CD4-positive, alpha-beta T cell treated with Interferon gamma for 1 hour (primary cell): ENCODE measurements around the gene COL17A1.

Experiments used
- DNase-seq: peaks from one replicate; pipeline ENCODE4 v3.0.0-alpha.2; 2020

The COL17A1 gene

DNA sequence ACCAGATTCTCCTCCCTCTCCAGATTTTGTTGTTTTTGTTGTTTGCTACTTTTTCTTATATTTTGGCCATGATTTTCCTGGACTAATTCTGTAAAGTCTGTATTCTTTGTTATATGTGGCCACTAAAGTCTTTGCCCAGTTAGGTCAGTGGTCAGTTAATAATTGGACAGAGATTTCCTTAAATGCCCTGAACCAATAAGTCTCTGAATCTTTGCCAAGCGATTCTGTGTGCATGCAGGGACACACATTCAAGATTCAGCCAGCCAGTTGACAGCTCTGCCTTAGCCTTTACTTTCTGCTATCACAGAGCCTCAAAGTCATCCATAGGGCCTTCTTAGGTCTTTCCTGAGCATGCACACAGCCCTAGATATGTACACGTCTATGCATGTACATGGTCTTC lies 11.0 kb upstream of the COL17A1 start:
- DNase-seq, result no peak

DNA sequence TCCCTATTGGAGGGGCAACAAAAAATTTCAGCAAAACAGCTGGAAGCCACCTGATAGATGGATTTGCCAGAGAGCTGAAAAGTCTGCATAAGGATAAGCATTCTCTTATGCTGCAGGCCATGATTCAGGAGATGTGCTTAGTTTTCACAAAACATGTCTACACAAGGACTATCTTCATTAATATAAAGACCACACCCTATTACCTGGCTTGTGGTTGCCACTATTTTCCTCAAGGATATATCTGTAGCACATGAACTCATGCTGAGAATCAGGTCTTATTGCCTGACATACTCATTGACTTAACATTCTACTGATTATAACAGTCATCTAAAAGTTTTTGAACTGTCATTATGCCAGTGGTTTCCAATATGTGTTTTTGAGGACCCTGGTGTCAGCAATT lies 7.1 kb upstream of the COL17A1 start:
- no peak for DNase-seq

DNA sequence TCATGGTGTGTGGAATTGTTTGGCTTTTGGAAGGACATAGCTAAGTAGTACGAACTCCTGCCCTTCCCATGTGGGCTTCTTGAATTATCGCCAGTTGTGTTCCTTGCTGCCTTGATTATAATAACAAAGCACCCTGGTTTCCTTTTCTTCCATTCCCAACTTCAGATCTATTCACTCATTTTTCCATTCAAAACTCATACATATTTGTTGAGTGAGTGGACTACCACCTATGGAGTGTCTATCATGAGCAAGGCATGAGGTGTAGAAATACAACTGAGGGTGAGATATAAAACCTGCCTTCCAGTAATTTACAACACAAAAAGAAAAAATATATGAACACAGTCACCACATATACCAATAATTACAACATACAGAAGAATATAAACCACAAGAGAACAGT lies 4.9 kb upstream of the COL17A1 start:
- DNase-seq, result no peak

DNA sequence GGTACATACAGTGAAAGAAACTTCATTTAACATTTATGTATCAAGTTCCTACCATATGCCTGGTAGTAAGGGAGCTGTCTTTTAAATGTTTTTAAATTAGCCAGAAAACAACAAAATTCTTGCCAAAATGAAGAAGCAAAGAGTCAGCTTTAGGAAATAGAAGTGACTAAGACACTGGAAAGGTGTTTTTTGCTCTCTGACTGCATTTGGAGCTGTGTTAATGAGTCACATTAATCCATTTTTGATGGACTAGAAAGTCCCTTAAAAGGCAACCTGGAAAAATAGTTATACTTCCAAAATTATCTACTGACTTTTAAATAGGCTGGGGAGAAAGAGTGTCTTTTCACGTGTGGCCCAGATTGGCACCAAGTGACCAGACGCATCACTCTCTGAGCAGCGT lies 3.9 kb upstream of the COL17A1 start:
- DNase-seq, result no peak

DNA sequence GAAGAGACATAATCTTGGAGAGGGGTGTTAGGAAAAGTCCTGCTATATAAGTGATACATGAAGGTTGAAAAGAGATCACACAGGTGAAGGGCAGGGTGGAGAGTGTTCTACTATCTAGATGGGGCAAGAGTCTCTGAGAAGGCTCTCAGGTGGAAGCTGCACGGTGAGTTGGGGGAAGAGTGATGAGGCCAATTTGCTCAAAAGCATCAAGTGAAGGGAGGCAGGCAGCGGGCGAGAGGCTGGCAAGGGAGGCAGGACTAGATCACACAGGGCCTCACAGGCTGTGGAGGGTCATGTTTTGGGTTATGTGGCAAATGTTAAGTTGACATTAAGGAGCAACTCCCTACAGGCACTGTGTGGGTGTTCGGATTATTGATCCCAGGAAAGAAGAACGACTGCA lies 2.6 kb upstream of the COL17A1 start:
- no peak for DNase-seq

DNA sequence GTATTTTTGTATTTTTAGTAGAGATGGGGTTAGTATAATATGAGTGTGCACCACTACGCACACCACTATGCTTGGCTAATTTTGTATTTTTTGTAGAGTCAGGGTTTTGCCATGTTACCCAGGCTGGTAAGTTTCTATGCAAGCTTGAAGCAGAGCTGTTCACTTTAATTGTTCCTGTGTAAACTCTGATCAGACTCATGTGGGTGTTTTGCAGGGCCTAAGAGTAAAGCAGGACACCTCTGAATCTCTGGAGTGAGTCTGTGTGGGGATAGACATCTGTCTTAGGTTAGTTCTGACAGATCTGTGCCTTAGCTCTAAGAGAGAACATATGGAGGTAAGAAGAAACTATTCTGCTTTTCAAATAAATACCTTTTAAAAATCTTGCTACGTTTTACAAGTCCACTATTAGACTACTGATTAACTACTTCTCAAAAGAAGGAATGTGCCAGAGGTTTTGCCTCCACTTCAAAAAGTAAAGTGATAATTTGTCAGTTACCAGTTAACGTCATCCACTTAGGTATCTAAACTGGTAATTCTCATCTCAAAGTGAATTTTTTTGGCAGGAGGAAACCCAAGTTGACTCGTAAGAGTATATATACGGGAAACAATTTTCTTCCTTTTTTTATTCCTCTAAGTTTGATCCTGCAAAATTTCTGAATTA lies 1.1 kb downstream of the COL17A1 start:
- no peak for DNase-seq

DNA sequence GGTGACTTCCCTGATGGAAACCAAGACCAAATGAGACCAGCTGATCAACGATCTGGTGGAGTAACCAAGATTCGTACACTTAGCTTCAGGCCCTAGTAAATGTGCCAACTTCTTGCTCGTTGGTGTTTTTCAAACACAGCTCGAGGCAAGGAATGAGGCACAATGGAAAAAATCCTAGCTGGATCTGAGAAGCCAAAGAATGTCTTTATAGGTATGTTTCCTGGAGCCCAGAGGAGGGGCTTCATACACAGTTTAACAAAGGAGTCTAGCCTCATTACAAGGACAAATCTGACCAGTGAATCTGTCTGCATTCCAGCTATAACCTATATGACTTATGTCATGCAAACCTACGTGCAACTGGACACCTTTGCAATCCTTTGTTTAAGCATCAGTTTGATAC lies 3.7 kb downstream of the COL17A1 start:
- DNase-seq, result no peak

DNA sequence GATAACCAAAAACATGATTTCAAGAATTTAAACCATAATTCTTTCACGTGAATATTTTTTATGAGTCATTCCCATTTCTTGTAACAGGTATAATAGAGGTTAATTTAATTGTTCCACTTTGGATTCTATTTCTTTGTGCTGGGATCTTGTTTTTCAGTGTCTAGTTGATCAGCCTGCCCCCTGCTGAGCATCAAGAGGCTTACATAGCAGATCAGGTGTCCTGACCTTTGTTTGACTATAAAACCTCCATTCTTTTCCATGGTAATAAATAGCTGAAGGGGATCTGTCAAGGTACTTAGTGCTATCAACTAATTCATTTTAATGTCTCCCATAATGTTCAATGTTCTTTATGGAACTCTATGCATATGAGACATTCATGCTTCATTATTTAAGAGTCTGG lies 4.9 kb downstream of the COL17A1 start:
- peak; percentile 8 for DNase-seq

DNA sequence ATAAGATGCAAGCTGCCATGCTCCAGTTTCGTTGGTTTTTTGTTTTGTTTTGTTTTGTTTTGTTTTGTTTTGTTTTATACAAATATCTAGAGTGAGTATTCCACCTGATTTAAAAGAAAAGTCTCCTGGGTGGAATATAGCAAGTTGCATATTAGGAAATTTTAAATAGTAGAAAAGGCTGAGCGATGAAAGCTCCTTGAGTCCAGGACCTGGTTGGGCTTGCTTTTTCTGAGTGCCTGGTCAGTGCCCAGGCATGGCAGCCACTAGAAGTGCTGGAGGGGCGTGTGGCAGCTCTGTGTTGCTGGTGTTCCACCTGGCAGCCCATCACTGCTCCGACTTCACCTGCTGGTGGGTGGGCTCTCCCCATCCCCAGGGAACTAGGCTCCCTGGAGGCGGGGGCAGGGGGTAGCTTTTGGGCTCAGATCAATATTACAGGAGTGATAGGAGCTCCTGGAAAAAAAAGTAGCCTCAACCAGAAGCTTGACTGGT lies 8.0 kb downstream of the COL17A1 start:
- DNase-seq, result no peak

DNA sequence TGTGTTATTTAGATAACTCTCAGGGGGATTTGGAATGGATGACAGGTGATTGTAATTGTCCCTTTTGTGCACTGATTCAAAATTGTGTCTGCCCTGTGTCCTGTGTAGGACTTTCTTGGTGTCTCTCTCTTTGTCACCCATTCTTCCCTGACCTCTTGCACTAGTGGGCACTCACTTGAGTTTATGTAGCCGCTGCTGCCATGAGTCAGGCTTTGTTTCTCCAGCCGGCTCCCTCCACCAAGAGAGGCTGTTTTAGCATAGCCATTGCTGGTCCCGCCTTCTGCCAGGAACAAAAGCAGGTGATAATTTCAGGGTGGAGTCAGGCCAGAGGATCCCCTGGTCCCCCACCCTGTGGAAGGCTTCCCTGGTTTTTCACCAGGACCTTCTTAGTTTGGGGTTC lies 8.4 kb downstream of the COL17A1 start:
- no peak for DNase-seq

DNA sequence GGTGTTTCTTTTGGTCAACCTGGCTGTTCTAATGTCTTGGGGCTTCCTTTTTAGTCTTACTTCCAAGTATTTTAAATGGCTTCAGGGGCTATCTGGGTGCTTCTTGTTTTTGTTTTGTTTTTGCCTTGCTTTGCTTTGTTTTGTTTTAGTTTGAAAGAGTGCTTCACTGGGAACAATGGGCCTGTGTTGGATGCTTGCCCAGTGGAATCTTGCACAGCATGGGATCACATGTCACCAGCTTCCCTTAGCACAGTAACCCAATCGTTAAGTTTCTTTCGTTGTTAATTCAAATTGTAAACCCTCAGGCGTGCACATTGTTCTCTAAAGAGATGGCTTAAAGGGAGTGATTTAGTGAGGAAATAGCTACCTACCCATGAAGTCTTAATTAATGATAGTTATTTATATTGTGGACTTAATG lies 8.9 kb downstream of the COL17A1 start:
- no peak for DNase-seq

DNA sequence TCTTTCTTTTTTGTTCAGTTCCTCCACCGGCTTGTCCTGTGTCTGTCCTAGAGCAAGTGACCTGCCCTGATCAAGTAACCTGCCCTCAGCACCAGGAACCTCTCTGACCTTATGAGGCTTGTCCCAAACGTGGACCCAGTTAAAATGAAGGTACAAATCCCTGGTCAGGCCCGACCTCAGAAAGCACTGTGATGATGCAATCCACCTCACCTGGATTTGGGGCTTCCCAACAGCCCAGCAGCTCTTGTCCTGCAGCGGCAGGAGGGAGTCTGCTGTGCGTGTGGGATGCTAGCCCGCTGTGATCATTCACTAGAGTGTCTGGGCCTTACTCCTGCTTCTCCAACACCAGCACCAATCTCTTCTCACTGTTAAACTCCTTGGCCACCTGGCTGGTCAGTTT lies 11.2 kb downstream of the COL17A1 start:
- no peak for DNase-seq

DNA sequence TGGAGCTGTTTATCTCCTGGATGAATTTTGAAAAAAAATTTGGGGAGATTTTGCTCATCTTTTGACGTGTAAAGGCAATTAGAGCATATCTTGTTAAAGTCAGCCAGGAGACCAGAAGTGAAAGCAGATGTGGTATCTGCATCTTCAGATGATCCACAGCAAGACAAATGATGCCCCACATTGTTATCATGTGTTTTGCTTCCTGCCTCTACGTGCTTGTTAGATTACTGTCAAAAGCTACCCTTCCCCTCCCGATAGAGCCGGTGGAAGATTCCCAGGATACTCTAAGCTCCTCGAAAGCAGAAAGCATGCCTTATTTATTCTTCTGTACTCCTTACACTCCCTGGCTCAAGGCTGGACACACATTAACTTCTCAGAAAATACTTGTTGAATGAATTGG lies 12.9 kb downstream of the COL17A1 start:
- DNase-seq, result no peak

DNA sequence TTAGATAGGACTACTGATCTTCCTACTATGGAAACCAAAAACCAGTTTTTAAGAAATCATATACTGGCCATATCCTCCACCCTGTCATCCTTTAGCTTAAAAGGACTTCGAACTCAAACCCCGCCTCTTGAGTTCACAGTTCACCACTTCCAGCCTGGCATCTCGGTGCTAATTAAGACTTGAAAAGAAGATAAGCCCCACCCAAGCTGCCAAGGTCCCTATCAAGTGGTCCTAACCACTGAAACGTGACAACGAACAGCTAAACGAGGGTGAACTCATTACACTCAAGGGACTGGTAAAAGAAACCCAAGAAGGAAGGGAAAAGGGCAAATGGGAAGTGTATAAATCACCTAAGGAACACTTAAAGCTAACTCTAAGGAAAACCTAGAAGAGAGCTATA lies 16.1 kb downstream of the COL17A1 start:
- no peak for DNase-seq

DNA sequence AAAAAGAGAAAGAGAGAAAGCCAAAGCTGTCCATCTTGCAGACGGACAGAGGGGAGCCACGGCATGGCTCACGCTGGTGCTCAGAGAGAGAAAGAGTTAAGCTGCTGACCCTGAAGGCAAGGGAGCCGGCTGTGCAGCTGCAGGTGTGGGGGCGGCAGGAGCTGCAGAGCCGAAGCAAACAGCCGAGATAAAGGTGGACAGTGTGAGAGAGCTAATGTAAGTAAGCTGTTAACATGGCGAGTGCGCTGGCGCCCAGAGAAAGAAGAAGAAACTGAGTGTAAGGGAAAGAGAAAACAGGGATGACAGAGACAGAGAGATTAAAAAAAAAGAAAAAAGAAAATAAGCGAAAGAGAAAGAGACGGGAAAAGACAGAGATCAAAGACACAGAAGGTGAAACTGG lies 18.2 kb downstream of the COL17A1 start:
- no peak for DNase-seq

DNA sequence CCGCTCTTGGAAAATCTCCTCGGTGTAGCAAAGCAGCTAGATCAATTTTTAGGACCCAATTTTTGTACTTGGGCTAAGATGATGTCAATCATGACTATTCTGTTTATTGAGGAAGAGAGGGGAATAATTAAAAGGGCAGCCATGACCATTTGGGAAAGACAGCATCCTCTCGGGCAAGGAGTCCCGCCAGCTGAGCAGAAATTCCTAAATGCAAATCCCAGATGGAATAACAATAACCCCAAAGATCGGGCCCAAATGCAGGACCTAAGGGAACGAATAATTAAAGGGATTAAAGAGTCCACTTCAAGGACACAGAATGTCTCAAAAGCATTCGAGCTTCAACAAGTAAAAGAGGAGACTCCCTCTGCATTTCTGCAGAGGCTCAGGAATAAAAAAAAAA lies 18.7 kb downstream of the COL17A1 start:
- no peak for DNase-seq

DNA sequence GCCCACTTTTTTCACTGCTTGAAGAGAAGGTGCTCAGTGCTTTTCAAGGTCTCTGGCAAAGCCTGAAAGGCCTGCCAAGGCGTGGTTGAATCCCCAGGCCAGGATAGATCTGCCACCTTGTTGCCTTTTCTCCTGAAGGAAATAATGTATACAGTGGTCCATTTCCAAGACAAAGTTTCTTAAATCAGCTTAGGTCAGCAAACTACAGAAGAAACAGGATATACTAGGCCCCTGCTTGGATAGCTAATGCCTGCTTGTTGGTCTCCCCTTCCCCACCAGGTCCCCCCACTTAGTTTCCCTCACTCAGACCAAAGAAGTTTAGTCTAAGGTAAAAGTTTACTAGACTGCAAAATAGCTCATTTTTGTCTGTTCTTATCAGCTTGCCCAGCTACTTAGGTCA lies 19.9 kb downstream of the COL17A1 start:
- no peak for DNase-seq

DNA sequence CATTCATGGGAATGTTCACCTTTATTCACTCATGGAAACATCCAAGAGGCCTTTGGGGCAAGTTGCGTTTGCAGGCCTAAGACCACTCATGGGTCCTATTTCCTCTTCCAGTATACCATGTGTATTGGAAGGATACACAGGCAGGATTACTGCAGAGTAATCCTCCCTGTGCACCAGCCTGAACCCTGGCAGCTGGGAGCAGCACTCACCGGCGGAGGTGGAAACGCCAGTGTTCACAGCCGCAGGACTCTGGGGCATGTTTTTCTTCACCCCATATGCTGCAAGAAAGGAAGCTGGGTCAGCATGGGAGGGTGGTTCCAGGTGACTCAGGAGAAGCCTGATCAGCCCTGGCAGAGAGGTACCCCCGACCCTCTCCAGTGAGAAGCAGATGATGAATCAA lies 24.5 kb downstream of the COL17A1 start:
- DNase-seq, result no peak

DNA sequence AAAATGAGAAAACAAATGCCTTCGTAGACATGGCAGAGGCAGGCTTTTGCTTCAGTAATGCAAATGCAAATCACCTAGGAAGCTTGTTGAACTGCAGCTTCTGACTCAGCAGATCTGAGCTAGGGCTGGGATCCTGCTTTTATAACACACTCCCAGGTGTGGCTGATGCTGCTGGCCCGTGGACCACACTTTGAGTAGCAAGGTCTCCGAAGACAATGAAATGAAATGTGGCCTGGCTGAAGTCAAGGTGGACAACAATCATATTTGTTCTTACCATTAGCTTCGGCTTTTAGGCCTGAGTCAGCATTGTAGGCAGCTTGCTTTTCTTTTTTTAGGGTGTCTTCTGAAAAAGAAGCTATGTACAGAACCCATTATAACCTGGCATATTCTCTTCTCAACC lies 26.3 kb downstream of the COL17A1 start:
- DNase-seq, result no peak

DNA sequence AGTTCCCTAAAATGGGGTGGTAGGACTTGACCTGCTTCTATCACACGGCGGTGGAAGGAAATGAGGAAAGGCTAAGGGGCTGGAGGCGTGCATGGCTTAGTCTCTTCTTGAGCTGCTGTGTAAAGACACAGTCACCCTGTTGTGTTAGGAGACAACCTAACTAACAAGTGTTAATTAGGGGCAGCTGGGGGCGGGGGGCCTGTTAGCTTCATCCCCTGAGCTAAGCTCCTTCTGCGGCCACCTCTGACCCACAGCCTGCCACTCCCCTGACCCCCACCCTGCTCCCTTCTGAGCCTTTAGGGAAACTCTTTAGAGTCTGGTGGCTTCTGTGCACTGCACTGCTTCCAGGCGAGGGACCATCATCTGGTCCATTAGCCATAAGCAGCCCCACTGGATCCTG lies 28.0 kb downstream of the COL17A1 start:
- DNase-seq, result no peak

DNA sequence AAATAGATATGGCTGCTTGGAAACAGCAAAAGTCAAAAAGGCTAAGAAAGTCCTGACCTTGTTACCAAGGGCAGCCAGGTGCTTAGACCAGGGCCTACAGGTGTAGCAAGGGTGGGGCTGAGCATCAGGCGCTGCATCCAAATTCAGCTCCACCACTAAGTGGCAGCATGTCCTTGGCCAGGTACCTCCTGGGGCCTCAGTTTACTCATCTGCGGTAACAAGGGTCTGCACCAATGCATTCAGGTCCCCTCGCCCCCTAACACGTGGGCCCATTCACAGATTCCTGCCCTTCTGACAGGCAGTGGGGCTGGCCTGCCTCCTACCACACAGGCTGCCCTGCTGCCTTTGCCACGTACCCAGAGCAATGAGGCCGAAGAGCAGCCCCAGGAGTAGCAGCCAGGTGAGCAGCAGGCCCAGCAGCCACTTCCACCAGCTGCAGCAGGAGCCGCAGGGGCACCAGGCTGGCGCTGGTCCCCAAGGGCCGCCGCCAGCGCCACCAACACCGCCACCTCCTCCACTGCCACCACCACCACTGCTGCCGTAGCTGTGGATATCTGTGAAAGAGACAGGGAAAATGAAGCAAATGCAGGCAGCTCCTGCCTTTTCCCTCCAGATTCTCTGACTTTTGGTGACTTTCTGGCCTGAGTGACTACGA lies 28.9 kb downstream of the COL17A1 start:
- DNase-seq, result no peak

DNA sequence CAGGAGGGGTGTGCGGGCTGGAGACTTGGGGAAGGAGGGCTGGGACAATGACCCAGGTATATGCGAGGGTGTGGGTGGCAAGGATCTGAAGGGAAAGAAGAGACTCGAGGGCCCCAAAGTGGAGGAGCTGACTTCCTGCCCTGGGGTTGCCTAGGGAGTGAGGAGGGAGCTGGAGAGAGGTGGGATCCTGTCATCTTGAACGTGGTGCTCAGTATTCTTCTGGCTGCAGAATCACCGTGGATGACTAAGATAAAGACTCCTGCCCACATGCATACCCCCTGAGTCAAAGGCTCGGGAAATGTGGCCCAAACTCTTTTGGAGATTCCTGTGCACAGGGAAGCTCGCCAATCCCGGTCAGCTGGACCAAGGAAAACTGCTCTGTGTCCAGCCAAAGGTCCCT lies 31.2 kb downstream of the COL17A1 start:
- DNase-seq, result no peak

DNA sequence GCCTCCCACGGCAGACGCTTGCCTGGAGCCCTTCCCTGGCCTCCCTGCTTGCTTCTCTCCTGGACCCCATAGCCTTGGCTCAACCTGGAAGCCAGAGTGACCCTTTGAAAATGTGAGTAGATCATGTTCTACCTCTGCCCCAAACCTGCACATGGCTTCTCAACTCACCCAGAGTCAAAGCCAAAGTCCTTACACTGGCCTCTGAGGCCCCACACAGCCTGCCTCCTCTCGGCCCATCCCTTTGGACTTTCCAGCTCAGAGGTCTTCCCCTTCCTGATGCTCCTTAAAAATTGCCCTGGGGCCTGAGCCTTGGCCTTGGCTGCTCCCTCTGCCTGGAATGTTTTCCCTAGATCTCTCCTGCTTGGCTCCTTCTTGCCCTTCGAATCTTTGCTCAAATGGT lies 32.5 kb downstream of the COL17A1 start:
- no peak for DNase-seq

DNA sequence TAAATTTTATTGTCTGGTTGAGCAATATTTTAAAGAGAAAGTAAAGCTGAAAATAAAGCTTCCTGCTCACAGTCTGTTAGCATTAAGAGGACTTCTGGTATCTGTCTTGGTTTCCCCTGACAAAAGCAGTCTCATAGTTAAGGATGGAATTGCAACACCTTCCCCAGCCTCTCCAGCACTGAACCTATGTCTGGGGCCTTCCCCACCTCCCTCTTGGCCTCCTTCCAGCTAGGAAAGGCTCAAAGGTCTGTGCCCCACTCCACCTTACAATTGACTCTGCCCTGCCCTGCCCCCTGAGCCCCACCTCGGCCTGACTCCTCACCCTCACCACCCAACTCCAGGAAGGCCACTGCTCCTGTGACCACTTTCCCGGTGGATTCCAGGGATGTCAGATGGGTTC lies 33.2 kb downstream of the COL17A1 start:
- DNase-seq, result no peak
